Fibroblast of skin of back (primary cell): ENCODE data around the gene BPGM.

Experiments
- DNase-seq: peaks from one replicate; pipeline ENCODE4 v3.0.0-alpha.2; 2013

BPGM gene

GRCh38 chr7:134722786-134723322, 76.2 kb downstream of the BPGM start:
- no peak for DNase-seq

- peak; percentile 74 for DNase-seq
These were observed 77.2 kb downstream of the BPGM start for GRCh38 chr7:134723892-134724291.

- peak; percentile 72 for DNase-seq
These were observed 78.0 kb downstream of the BPGM start for GRCh38 chr7:134724606-134725005.

GRCh38 chr7:134726581-134726980, 79.9 kb downstream of the BPGM start:
- DNase-seq = no peak

GRCh38 chr7:134727711-134728110, 81.1 kb downstream of the BPGM start:
- DNase-seq = peak; percentile 69
